GM12878 (cell line): ENCODE data around the gene COL23A1. TPM values are rescaled to one million over a fixed set of nuclear protein-coding genes. Genes with fewer than 3 reads are reported as not detected.

ENCODE experiments used
- ATAC-seq: fragments of 200-7000 bp; cut with Tn5 transposase; 3 replicates; pipeline ENCODE4 v1.9.1; 2020; ENCODE audit warnings: mild to moderate bottlenecking, moderate library complexity
- BruUV-seq: library from RNA; stranded (reverse); fragments of 400-500 nt; replicated peaks from 2 replicates; lab custom pipeline; 2021; lab: Mats Ljungman, UMichigan
- CTCF ChIA-PET: fragments of 300-600 bp; sonication (Branson Sonifier 250); formaldehyde crosslinking; extraction: SDS; loops from one replicate; lab custom pipeline; 2021; ENCODE audit warnings: inconsistent platforms; lab: Yijun Ruan, JAX
- POLR2A ChIA-PET: fragments of 350-600 bp; formaldehyde crosslinking; extraction: SDS; loops from one replicate; lab custom pipeline; 2021; ENCODE audit warnings: inconsistent platforms; lab: Charles Lee
- RAD21 ChIA-PET: fragments of 300-600 bp; sonication (Branson Sonifier 250); formaldehyde crosslinking; loops from one replicate; lab custom pipeline; 2023; ENCODE audit warnings: antibody characterized with exemption; ENCODE audit not compliant: unreplicated experiment; lab: Charles Lee
- SMC1A ChIA-PET: fragments of 300-600 bp; sonication (Branson Sonifier 250); formaldehyde crosslinking; loops from one replicate; lab custom pipeline; 2023; ENCODE audit not compliant: unreplicated experiment, uncharacterized antibody; lab: Charles Lee
- DNase-seq: peaks from one replicate; pipeline ENCODE4 v3.0.0-alpha.2; 2011; ENCODE audit warnings: low read depth, low spot score
- FAIRE-seq: peaks from 3 replicates; lab custom pipeline; 2011; peaks lifted over from hg19 to GRCh38; lab: Jason Lieb, UNC
- H2AFZ ChIP-seq: 2 replicates; pipeline ENCODE4 v1.6.0; 2011; ENCODE audit warnings: low read depth, low read length, control low read depth; ENCODE audit not compliant: control insufficient read depth
- H3K27ac ChIP-seq: 2 replicates; pipeline ENCODE4 v1.5.1; 2011; ENCODE audit warnings: control low read depth; ENCODE audit not compliant: control insufficient read depth, insufficient read depth
- H3K27me3 ChIP-seq, 2 experiments: replicated peaks in 1 of 2; 2 replicates each; pipeline versions ENCODE4 v1.6.0 to v1.6.1; 2011; ENCODE audit warnings: low read length in 1 of 2; ENCODE audit not compliant: control insufficient read depth in 2 of 2, insufficient read depth in 2 of 2
- H3K36me3 ChIP-seq, 2 experiments: 2 replicates each; pipeline ENCODE4 v1.5.1; 2011; ENCODE audit warnings: low read length in 1 of 2; ENCODE audit not compliant: control insufficient read depth in 2 of 2, insufficient read depth in 2 of 2
- H3K4me1 ChIP-seq: 2 replicates; pipeline ENCODE4 v1.6.1; 2011; ENCODE audit warnings: mild to moderate bottlenecking, low read length, moderate library complexity, mixed read lengths; ENCODE audit not compliant: control insufficient read depth, insufficient read depth
- H3K4me2 ChIP-seq: 2 replicates; pipeline ENCODE4 v1.6.0; 2011; ENCODE audit warnings: control low read depth; ENCODE audit not compliant: control insufficient read depth, insufficient read depth
- H3K4me3 ChIP-seq: fragments of 200-600 bp; sonication (generic); 2 replicates; pipeline ENCODE4 v1.5.1; 2016
- H3K79me2 ChIP-seq: 2 replicates; pipeline ENCODE4 v1.6.0; 2011; ENCODE audit warnings: low read length; ENCODE audit not compliant: control insufficient read depth, insufficient read depth
- H3K9ac ChIP-seq: 2 replicates; pipeline ENCODE4 v1.8.0; 2011; ENCODE audit warnings: low read length, control low read depth, mixed read lengths; ENCODE audit not compliant: control insufficient read depth, insufficient read depth
- H3K9me3 ChIP-seq: replicated peaks from 3 replicates; pipeline ENCODE4 v1.5.1; 2011; ENCODE audit warnings: mild to moderate bottlenecking, low read length; ENCODE audit not compliant: control insufficient read depth, insufficient read depth
- H4K20me1 ChIP-seq: 2 replicates; pipeline ENCODE4 v1.6.0; 2011; ENCODE audit not compliant: control insufficient read depth, insufficient read depth
- EED ChIP-seq: sonication (generic); IDR thresholded peaks from 2 replicates; pipeline ENCODE4 v1.6.1; 2016; ENCODE audit warnings: antibody characterized with exemption, low read depth
- HDGF ChIP-seq: fragments of 450-650 bp; IDR thresholded peaks from 2 replicates; pipeline ENCODE4 v1.6.1; 2016; ENCODE audit warnings: antibody characterized with exemption
- KDM1A ChIP-seq: fragments of 200-600 bp; sonication (generic); IDR thresholded peaks from 2 replicates; pipeline ENCODE4 v1.6.1; 2016; ENCODE audit warnings: borderline replicate concordance
- NFIC ChIP-seq: IDR thresholded peaks from 2 replicates; pipeline ENCODE4 v1.6.1; 2012; ENCODE audit warnings: low read depth, mild to moderate bottlenecking, inconsistent platforms, low read length, moderate library complexity
- NR2C1 ChIP-seq: fragments of 450-650 bp; IDR thresholded peaks from 2 replicates; pipeline ENCODE4 v1.6.1; 2017; ENCODE audit warnings: antibody characterized with exemption, mild to moderate bottlenecking, moderate library complexity
- ZBED1 ChIP-seq: IDR thresholded peaks from 2 replicates; pipeline ENCODE4 v1.6.1; 2016; ENCODE audit warnings: borderline replicate concordance
- ZNF622 ChIP-seq: fragments of 450-650 bp; IDR thresholded peaks from 2 replicates; pipeline ENCODE4 v1.6.1; 2017; ENCODE audit warnings: mild to moderate bottlenecking, inconsistent platforms
- ZNF687 ChIP-seq: fragments of 450-650 bp; IDR thresholded peaks from 2 replicates; pipeline ENCODE4 v1.6.1; 2017; ENCODE audit warnings: mild to moderate bottlenecking, moderate library complexity
- WGBS: methylation state at CpG from one replicate; pipeline ENCODE4 v1.1.6; 2016; ENCODE audit warnings: low lambda C conversion rate; ENCODE audit not compliant: insufficient replicate concordance, insufficient coverage; ENCODE audit errors: missing lambda C conversion rate; 5-methylcytosine and 5-hydroxymethylcytosine counted together
- in situ Hi-C: fragments of 300-500 bp; cut with MboI; formaldehyde crosslinking; loops from 9 replicates; pipeline ENCODE4 v1.14.3; 2018; ENCODE audit warnings: mixed read lengths
- intact Hi-C: fragments of 100-400 bp; cut with micrococcal nuclease; formaldehyde crosslinking; loops from one replicate; pipeline ENCODE4 v1.14.2; 2022; ENCODE audit not compliant: unreplicated experiment
- polyA plus RNA-seq, 11 experiments: library from polyadenylated mRNA; depleted of rRNA in 4 of 11; unstranded in 6 of 11; stranded (reverse) in 5 of 11; fragments of >200 nt; fragmentation: Nextera tagmentation in 4 of 11; fragmentation: Illumina TruSeq in 1 of 11; extraction: Ambion mirVana in 4 of 11; extraction: Trizol in 1 of 11; gene quantifications; 1 replicate in 1 of 11; 2 replicates in 10 of 11; pipeline versions ENCODE4 v1.2.1 to v1.2.3, GENCODE V29; 2011 to 2016; ENCODE audit warnings: inconsistent platforms in 2 of 11, missing spikeins in 2 of 11, low read depth in 1 of 11
- total RNA-seq, 4 experiments: library from RNA; depleted of rRNA in 3 of 4; stranded (reverse); fragments of >200 nt in 3 of 4; fragmentation: Illumina TruSeq in 1 of 4; extraction: Trizol in 1 of 4; gene quantifications; 2 replicates each; pipeline versions ENCODE4 v1.2.1 to v1.2.3, GENCODE V29; 2013 to 2021

The COL23A1 gene
- total and polyA plus RNA-seq, 10 of the 15 experiments (the other 5 are each of a cell fraction or from before 2014, with no cell fraction given): 0.03 to 0.83 (median 0.09) TPM; not detected in 5

- POLR2A ChIA-PET: no interaction called here
- H3K4me2 ChIP-seq: no peak overlapping the region
- no peak overlapping the region for H3K4me3 ChIP-seq
These were observed 337.9 kb downstream of the COL23A1 start for GRCh38 chr5:178252258-178252657.

More at GRCh38 chr5:178252258-178252657, 337.9 kb downstream of the COL23A1 start:
- FAIRE-seq (no peak), ATAC-seq (no peak), DNase-seq (no peak)
- H3K9ac ChIP-seq: no peak overlapping the region
- TF ChIP-seq NR2C1 (no peak), EED (no peak), HDGF (no peak), KDM1A (no peak), NFIC (no peak), ZNF687 (no peak), ZNF622 (no peak), ZBED1 (no peak)
- CTCF ChIA-PET: interaction anchor here (1.4 kb wide), 1 partner anchor 17 kb away, joined by 6 read pairs; no protein-coding TSS in a partner anchor
- no peaks in the 10 kb centered on the region for H3K9me3 ChIP-seq
- H3K36me3 ChIP-seq: no peaks in the 10 kb centered on the region
- H3K27me3 ChIP-seq: no peaks in the 10 kb centered on the region
- H3K4me1 ChIP-seq: peaks cover 13% of the 10 kb centered on the region
- RAD21 ChIA-PET: no interaction called here
- SMC1A ChIA-PET: no interaction called here
- no TSS peak for BruUV-seq
- 28% methylated on average over 8 of the region's 8 CpGs for WGBS
- peak overlapping the region; percentile 39 for H2AFZ ChIP-seq
- in situ Hi-C loops: no loop called here
- no peak overlapping the region for H3K27ac ChIP-seq
- intact Hi-C loops: no loop called here
- H3K79me2 ChIP-seq: no peaks in the 10 kb centered on the region
- H4K20me1 ChIP-seq: no peaks in the 10 kb centered on the region
